Measurements from ENCODE around the gene AMER2. TPM values are rescaled to one million over a fixed set of nuclear protein-coding genes. Genes with fewer than 3 reads are reported as not detected.

AMER2 gene
- total RNA-seq, result under 0.01 TPM in 1 of 2 replicates, not detected in the other

DNA sequence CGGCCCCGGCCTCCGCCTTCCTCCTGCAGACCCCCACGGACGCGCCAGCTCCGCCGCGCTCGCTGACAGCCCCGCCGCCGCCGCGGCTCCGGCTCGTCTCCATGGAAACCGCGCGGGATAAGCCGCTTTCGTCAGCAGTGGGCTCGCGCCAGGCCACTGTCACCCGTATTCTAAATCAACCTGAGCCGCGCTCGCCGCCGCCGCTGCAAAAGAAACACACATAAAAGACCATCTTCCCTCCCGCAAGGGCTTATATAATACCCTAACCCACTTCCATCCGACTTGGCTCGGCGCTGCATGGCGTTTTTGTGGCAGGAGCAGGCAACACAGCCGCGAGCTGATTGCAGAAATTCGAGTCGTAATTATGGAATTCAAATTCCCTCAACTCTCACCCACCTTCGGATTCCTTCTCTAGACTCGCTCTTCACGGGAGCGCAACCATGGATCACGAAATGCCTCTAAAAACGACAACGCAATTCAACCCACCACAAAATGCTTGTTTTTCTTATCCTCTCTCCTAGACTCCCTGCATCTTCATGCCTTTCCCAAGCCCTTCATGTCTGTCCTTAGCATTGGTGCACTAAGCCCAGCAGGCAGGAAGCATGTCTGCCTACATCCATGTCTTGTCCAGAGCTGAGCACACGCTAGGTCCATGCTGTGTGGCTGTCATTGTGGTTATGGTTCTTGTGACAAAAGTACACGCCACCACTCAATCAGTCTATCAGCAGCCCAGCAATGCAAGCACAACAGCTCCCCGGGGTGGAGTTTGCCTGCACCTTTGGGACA is at the start of gene AMER2:
Gene AMER2, minus strand, starts transcription at position 772 of the 786 bp plus-strand sequence. Its CDS starts 669 bp downstream, at position 103.

Other genes starting within 250 kb of the AMER2 start
- gene PABPC3, start 76.2 kb downstream of the AMER2 start, total RNA-seq, result under 0.01 and 0.17 TPM in 2 replicates
- gene MTMR6, start 115.2 kb upstream of the AMER2 start, total RNA-seq, result 7.8 and 12.6 TPM in 2 replicates
- 13.7 and 21.9 TPM in 2 replicates for gene NUP58, start 129.3 kb upstream of the AMER2 start, total RNA-seq
- 0.09 and 2.2 TPM in 2 replicates for gene ATP8A2, start 199.7 kb upstream of the AMER2 start, total RNA-seq

Measured in bronchial smooth muscle cell (primary cell).